ENCODE results near the gene DCAF8L2. TPM values are rescaled to one million over a fixed set of nuclear protein-coding genes. Genes with fewer than 3 reads are reported as not detected.
"Not testable (repeated sequence)": the region's sequence is repeated elsewhere in the genome, so short reads cannot be mapped to it uniquely, and the experiment has no call there.

The DCAF8L2 gene
- total RNA-seq, 5 donors from 2014 or later (not counting 1 experiment from before 2014, with no cell fraction given), result not detected

- Histone ChIP-seq H3K9me3 (no peaks in the 10 kb centered on the region), H3K4me1 (ENCODE audit: control insufficient read depth in 1 of 2, extremely low read depth in 1 of 2, insufficient read depth in 2 of 2, low read length in 2 of 2) (no peaks in the 10 kb centered on the region), H3K27ac (ENCODE audit: low read length) (no peak overlapping the region), H3K36me3 (ENCODE audit: control insufficient read depth in 2 of 2, extremely low read depth in 1 of 2, insufficient read depth in 1 of 2, low read length in 1 of 2) (no peaks in the 10 kb centered on the region), H3K4me3 (ENCODE audit: control insufficient read depth in 1 of 2, extremely low read depth in 1 of 2, low read length in 1 of 2) (no peak overlapping the region), H3K27me3 (replicated peaks in 1 of 2; ENCODE audit: control insufficient read depth in 2 of 2, extremely low read depth in 1 of 2, insufficient read depth in 2 of 2, low read length in 1 of 2) (no peaks in the 10 kb centered on the region)
- H3K4me1 Mint-ChIP-seq, result no peaks in the 10 kb centered on the region
- H3K4me3 Mint-ChIP-seq, result no peak overlapping the region
- H3K27ac Mint-ChIP-seq, result no peak overlapping the region
- no peaks in the 10 kb centered on the region for H3K9me3 Mint-ChIP-seq
- ATAC-seq (replicated peaks in 1 of 4), result no peak
- H3K27me3 Mint-ChIP-seq, result no peaks in the 10 kb centered on the region
- ChIA-PET POLR2A (no interaction called here), CTCF (no interaction called here)
- no peak for DNase-seq
- H3K36me3 Mint-ChIP-seq, result no peaks in the 10 kb centered on the region
Measured at GRCh38 chrX:27660878-27661277, 70.7 kb downstream of the DCAF8L2 start.

- no CpG with 5 or more reads among the region's 2 CpGs for WGBS (ENCODE audit: insufficient coverage)
- ChIA-PET CTCF (no interaction called here), POLR2A (no interaction called here)
- Mint-ChIP-seq H3K4me1 (no peaks in the 10 kb centered on the region), H3K4me3 (no peak overlapping the region), H3K27ac (no peak overlapping the region), H3K36me3 (no peaks in the 10 kb centered on the region), H3K9me3 (peaks cover 3 to 12% (median 4%) of the 10 kb centered on the region in 3 donors), H3K27me3 (no peaks in the 10 kb centered on the region)
- Histone ChIP-seq H3K4me3 (ENCODE audit: control insufficient read depth in 1 of 2, extremely low read depth in 1 of 2, low read length in 1 of 2) (no peak overlapping the region), H3K27ac (ENCODE audit: low read length) (no peak overlapping the region), H3K4me1 (ENCODE audit: control insufficient read depth in 1 of 2, extremely low read depth in 1 of 2, insufficient read depth in 2 of 2, low read length in 2 of 2) (no peaks in the 10 kb centered on the region), H3K9me3 (no peaks in the 10 kb centered on the region), H3K36me3 (ENCODE audit: control insufficient read depth in 2 of 2, extremely low read depth in 1 of 2, insufficient read depth in 1 of 2, low read length in 1 of 2) (no peaks in the 10 kb centered on the region), H3K27me3 (replicated peaks in 1 of 2; ENCODE audit: control insufficient read depth in 2 of 2, extremely low read depth in 1 of 2, insufficient read depth in 2 of 2, low read length in 1 of 2) (no peaks in the 10 kb centered on the region)
- ATAC-seq (replicated peaks in 1 of 4) (no peak), DNase-seq (no peak)
Measured at GRCh38 chrX:27671234-27671633, 81.1 kb downstream of the DCAF8L2 start.

- H3K27me3 Mint-ChIP-seq, result no peaks in the 10 kb centered on the region
- no peak overlapping the region for H3K27ac ChIP-seq (ENCODE audit: low read length)
- H3K4me3 Mint-ChIP-seq, result no peak overlapping the region
- no peak for ATAC-seq (replicated peaks in 1 of 4)
- H3K4me3 ChIP-seq (ENCODE audit: control insufficient read depth in 1 of 2, extremely low read depth in 1 of 2, low read length in 1 of 2), result no peak overlapping the region
- peaks cover 0 to 12% (median 4%) of the 10 kb centered on the region in 3 donors for H3K9me3 Mint-ChIP-seq
- no peaks in the 10 kb centered on the region for H3K36me3 Mint-ChIP-seq
- no peaks in the 10 kb centered on the region for H3K9me3 ChIP-seq
- WGBS (ENCODE audit: insufficient coverage), result no CpG with 5 or more reads among the region's 4 CpGs
- no peak for DNase-seq
- no peaks in the 10 kb centered on the region for H3K36me3 ChIP-seq (ENCODE audit: control insufficient read depth in 2 of 2, extremely low read depth in 1 of 2, insufficient read depth in 1 of 2, low read length in 1 of 2)
- no peaks in the 10 kb centered on the region for H3K4me1 Mint-ChIP-seq
- ChIA-PET POLR2A (no interaction called here), CTCF (no interaction called here)
- no peaks in the 10 kb centered on the region for H3K4me1 ChIP-seq (ENCODE audit: control insufficient read depth in 1 of 2, extremely low read depth in 1 of 2, insufficient read depth in 2 of 2, low read length in 2 of 2)
- H3K27ac Mint-ChIP-seq, result no peak overlapping the region
- H3K27me3 ChIP-seq (replicated peaks in 1 of 2; ENCODE audit: control insufficient read depth in 2 of 2, extremely low read depth in 1 of 2, insufficient read depth in 2 of 2, low read length in 1 of 2), result no peaks in the 10 kb centered on the region
Measured at GRCh38 chrX:27674491-27674890, 84.3 kb downstream of the DCAF8L2 start.

GRCh38 chrX:27675493-27675892 is 85.3 kb downstream of the DCAF8L2 start:
- no peak overlapping the region for H3K27ac Mint-ChIP-seq
- WGBS (ENCODE audit: insufficient coverage), result no CpG with 5 or more reads among the region's 1 CpG
- H3K4me1 Mint-ChIP-seq, result no peaks in the 10 kb centered on the region

GRCh38 chrX:27679281-27679680 is 89.1 kb downstream of the DCAF8L2 start:
- no peaks in the 10 kb centered on the region for H3K9me3 ChIP-seq
- H3K4me1 ChIP-seq (ENCODE audit: control insufficient read depth in 1 of 2, extremely low read depth in 1 of 2, insufficient read depth in 2 of 2, low read length in 2 of 2), result no peaks in the 10 kb centered on the region
- ATAC-seq (replicated peaks in 1 of 4), result no peak
- ChIA-PET POLR2A (interaction anchor here in 1 of 2 donors (0.6 kb wide), 1 partner anchor 78 kb away, joined by 4 read pairs; no protein-coding TSS in a partner anchor), CTCF (no interaction called here)
- H3K9me3 Mint-ChIP-seq, result peaks cover 5 to 11% (median 6%) of the 10 kb centered on the region in 3 donors
- whole genome bisulfite sequencing (ENCODE audit: insufficient coverage), result no CpG with 5 or more reads among the region's 1 CpG
- no peaks in the 10 kb centered on the region for H3K36me3 Mint-ChIP-seq
- no peaks in the 10 kb centered on the region for H3K27me3 ChIP-seq (replicated peaks in 1 of 2; ENCODE audit: control insufficient read depth in 2 of 2, extremely low read depth in 1 of 2, insufficient read depth in 2 of 2, low read length in 1 of 2)
- no peaks in the 10 kb centered on the region for H3K27me3 Mint-ChIP-seq
- H3K4me3 Mint-ChIP-seq, result no peak overlapping the region
- H3K36me3 ChIP-seq (ENCODE audit: control insufficient read depth in 2 of 2, extremely low read depth in 1 of 2, insufficient read depth in 1 of 2, low read length in 1 of 2), result no peaks in the 10 kb centered on the region
- no peak overlapping the region for H3K27ac Mint-ChIP-seq
- H3K27ac ChIP-seq (ENCODE audit: low read length), result no peak overlapping the region
- no peak overlapping the region for H3K4me3 ChIP-seq (ENCODE audit: control insufficient read depth in 1 of 2, extremely low read depth in 1 of 2, low read length in 1 of 2)
- no peaks in the 10 kb centered on the region for H3K4me1 Mint-ChIP-seq
- no peak for DNase-seq

More at GRCh38 chrX:27675493-27675892, 85.3 kb downstream of the DCAF8L2 start:
- peaks cover 1 to 7% (median 5%) of the 10 kb centered on the region in 3 donors for H3K9me3 Mint-ChIP-seq
- no peaks in the 10 kb centered on the region for H3K27me3 ChIP-seq (replicated peaks in 1 of 2; ENCODE audit: control insufficient read depth in 2 of 2, extremely low read depth in 1 of 2, insufficient read depth in 2 of 2, low read length in 1 of 2)
- H3K4me3 Mint-ChIP-seq, result no peak overlapping the region
- H3K27me3 Mint-ChIP-seq, result no peaks in the 10 kb centered on the region
- H3K9me3 ChIP-seq, result no peaks in the 10 kb centered on the region
- H3K36me3 ChIP-seq (ENCODE audit: control insufficient read depth in 2 of 2, extremely low read depth in 1 of 2, insufficient read depth in 1 of 2, low read length in 1 of 2), result no peaks in the 10 kb centered on the region
- H3K36me3 Mint-ChIP-seq, result no peaks in the 10 kb centered on the region
- H3K4me1 ChIP-seq (ENCODE audit: control insufficient read depth in 1 of 2, extremely low read depth in 1 of 2, insufficient read depth in 2 of 2, low read length in 2 of 2), result no peaks in the 10 kb centered on the region
- ChIA-PET CTCF (no interaction called here), POLR2A (no interaction called here)
- no peak overlapping the region for H3K27ac ChIP-seq (ENCODE audit: low read length)
- DNase-seq (no peak), ATAC-seq (replicated peaks in 1 of 4) (no peak)
- H3K4me3 ChIP-seq (ENCODE audit: control insufficient read depth in 1 of 2, extremely low read depth in 1 of 2, low read length in 1 of 2), result no peak overlapping the region

- Mint-ChIP-seq H3K36me3 (no peaks in the 10 kb centered on the region), H3K27me3 (no peaks in the 10 kb centered on the region), H3K9me3 (peaks cover 4 to 11% (median 6%) of the 10 kb centered on the region in 3 donors), H3K4me1 (no peaks in the 10 kb centered on the region), H3K4me3 (no peak overlapping the region), H3K27ac (no peak overlapping the region)
- POLR2A ChIA-PET, result no interaction called here
- DNase-seq (no peak), ATAC-seq (replicated peaks in 1 of 4) (no peak)
- CTCF ChIA-PET, result no interaction called here
- H3K27me3 ChIP-seq (replicated peaks in 1 of 2; ENCODE audit: control insufficient read depth in 2 of 2, extremely low read depth in 1 of 2, insufficient read depth in 2 of 2, low read length in 1 of 2), result no peaks in the 10 kb centered on the region
- no peak overlapping the region for H3K27ac ChIP-seq (ENCODE audit: low read length)
- H3K4me3 ChIP-seq (ENCODE audit: control insufficient read depth in 1 of 2, extremely low read depth in 1 of 2, low read length in 1 of 2), result no peak overlapping the region
- no CpG with 5 or more reads among the region's 1 CpG for WGBS (ENCODE audit: insufficient coverage)
- no peaks in the 10 kb centered on the region for H3K36me3 ChIP-seq (ENCODE audit: control insufficient read depth in 2 of 2, extremely low read depth in 1 of 2, insufficient read depth in 1 of 2, low read length in 1 of 2)
- no peaks in the 10 kb centered on the region for H3K4me1 ChIP-seq (ENCODE audit: control insufficient read depth in 1 of 2, extremely low read depth in 1 of 2, insufficient read depth in 2 of 2, low read length in 2 of 2)
- no peaks in the 10 kb centered on the region for H3K9me3 ChIP-seq
Measured at GRCh38 chrX:27680726-27681125, 90.6 kb downstream of the DCAF8L2 start.

- WGBS (ENCODE audit: insufficient coverage), result 0% methylated on average over 1 of the region's 5 CpGs
- H3K36me3 ChIP-seq (ENCODE audit: control insufficient read depth in 2 of 2, extremely low read depth in 1 of 2, insufficient read depth in 1 of 2, low read length in 1 of 2); ATAC-seq (replicated peaks in 1 of 4); H3K27me3 Mint-ChIP-seq; H3K36me3 Mint-ChIP-seq; H3K27me3 ChIP-seq (replicated peaks in 1 of 2; ENCODE audit: control insufficient read depth in 2 of 2, extremely low read depth in 1 of 2, insufficient read depth in 2 of 2, low read length in 1 of 2); H3K4me1 Mint-ChIP-seq; H3K4me3 Mint-ChIP-seq; H3K27ac ChIP-seq (ENCODE audit: low read length); H3K4me1 ChIP-seq (ENCODE audit: control insufficient read depth in 1 of 2, extremely low read depth in 1 of 2, insufficient read depth in 2 of 2, low read length in 2 of 2); DNase-seq; H3K27ac Mint-ChIP-seq; H3K4me3 ChIP-seq (ENCODE audit: control insufficient read depth in 1 of 2, extremely low read depth in 1 of 2, low read length in 1 of 2); POLR2A ChIA-PET; H3K9me3 ChIP-seq; CTCF ChIA-PET: not testable (repeated sequence)
- H3K9me3 Mint-ChIP-seq, result peaks cover 2 to 11% (median 6%) of the 10 kb centered on the region in 3 donors
Measured at GRCh38 chrX:27683566-27684208, 93.5 kb downstream of the DCAF8L2 start.

Data from T-cell (primary cell).